ENCODE measurements around the gene CLEC2A.

DNA sequence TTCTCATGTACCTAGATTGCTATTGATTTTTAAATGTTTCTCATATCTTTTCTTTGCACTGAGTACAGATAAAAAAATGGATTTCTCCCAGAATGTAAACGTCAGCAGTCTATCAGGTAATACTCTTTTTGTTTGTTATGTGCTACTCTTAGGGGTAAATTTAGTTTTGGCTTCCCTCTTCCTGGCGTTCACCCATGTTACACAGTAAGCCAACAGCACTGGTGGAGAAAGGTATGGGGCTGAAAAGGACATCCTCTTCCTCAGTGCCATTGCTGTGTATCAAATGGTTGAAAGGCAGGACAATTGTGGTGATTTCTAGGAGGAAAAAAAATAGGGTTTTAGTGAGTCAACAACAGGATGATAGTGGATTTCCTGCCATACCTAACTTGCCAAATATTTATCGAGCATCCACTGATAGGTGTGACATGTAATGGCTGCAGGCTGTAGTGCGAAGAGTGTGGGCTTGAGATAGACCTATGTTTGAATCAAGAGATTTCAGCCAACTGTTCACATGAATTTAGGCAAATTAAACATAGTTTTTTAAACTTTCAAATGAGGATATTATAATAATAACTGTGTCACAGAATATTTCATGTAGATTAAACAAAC lies 43.4 kb downstream of the CLEC2A start:
- TF ChIP-seq EZH2 (IDR thresholded peaks at IDR 0.05; ENCODE audit: borderline replicate concordance, low read length), result no peak
- TF ChIP-seq, protein P1, sequence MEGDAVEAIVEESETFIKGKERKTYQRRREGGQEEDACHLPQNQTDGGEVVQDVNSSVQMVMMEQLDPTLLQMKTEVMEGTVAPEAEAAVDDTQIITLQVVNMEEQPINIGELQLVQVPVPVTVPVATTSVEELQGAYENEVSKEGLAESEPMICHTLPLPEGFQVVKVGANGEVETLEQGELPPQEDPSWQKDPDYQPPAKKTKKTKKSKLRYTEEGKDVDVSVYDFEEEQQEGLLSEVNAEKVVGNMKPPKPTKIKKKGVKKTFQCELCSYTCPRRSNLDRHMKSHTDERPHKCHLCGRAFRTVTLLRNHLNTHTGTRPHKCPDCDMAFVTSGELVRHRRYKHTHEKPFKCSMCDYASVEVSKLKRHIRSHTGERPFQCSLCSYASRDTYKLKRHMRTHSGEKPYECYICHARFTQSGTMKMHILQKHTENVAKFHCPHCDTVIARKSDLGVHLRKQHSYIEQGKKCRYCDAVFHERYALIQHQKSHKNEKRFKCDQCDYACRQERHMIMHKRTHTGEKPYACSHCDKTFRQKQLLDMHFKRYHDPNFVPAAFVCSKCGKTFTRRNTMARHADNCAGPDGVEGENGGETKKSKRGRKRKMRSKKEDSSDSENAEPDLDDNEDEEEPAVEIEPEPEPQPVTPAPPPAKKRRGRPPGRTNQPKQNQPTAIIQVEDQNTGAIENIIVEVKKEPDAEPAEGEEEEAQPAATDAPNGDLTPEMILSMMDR (IDR thresholded peaks at IDR 0.05; ENCODE audit: low read length), result no peak
